A549 (cell line): ENCODE results near the gene SLC38A11.
"Not testable (repeated sequence)": the region's sequence is repeated elsewhere in the genome, so short reads cannot be mapped to it uniquely, and the experiment has no call there.

Experiments
- CTCF ChIP-seq: fragments of >200 bp; sonication (Bioruptor Twin); formaldehyde crosslinking; IDR thresholded peaks from 3 replicates; pipeline ENCODE4 v1.5.1; 2016
- ELK1 ChIP-seq: fragments of 150-350 bp; IDR thresholded peaks from 2 replicates; pipeline ENCODE4 v1.6.1; 2014; ENCODE audit warnings: low read depth, mild to moderate bottlenecking, low read length
- EP300 ChIP-seq, 2 experiments: fragments of >200 bp; sonication (Bioruptor Twin); formaldehyde crosslinking; IDR thresholded peaks; 2 replicates in 1 of 2; 3 replicates in 1 of 2; pipeline ENCODE4 v1.6.1; 2016 to 2017
- HDAC2 ChIP-seq: fragments of 200-600 bp; sonication (generic); IDR thresholded peaks from 2 replicates; pipeline ENCODE4 v1.6.1; 2016
- MAX ChIP-seq: IDR thresholded peaks from 2 replicates; pipeline ENCODE4 v1.6.1; 2012
- POLR2A ChIP-seq: IDR thresholded peaks from 2 replicates; pipeline ENCODE4 v1.6.1; 2012; ENCODE audit warnings: mild to moderate bottlenecking, low read length
- POLR2AphosphoS2 ChIP-seq: conservative IDR thresholded peaks from 2 replicates; pipeline ENCODE4 v1.6.1; 2012; ENCODE audit warnings: low read length, improper control_type of control experiment, inconsistent platforms
- RAD21 ChIP-seq, 2 experiments: fragments of >200 bp in 1 of 2; sonication (Bioruptor Twin) in 1 of 2; formaldehyde crosslinking in 1 of 2; IDR thresholded peaks in 1 of 2; conservative IDR thresholded peaks in 1 of 2; 2 replicates in 1 of 2; 3 replicates in 1 of 2; pipeline ENCODE4 v1.6.1; 2012 to 2018; ENCODE audit warnings: inconsistent platforms in 1 of 2
- RFX5 ChIP-seq: fragments of 450-650 bp; IDR thresholded peaks from 2 replicates; pipeline ENCODE4 v1.7.1; 2014; ENCODE audit warnings: antibody characterized with exemption, mild to moderate bottlenecking, moderate library complexity
- SMC3 ChIP-seq: fragments of >200 bp; sonication (Bioruptor Twin); formaldehyde crosslinking; IDR thresholded peaks from 3 replicates; pipeline ENCODE4 v1.6.1; 2018; ENCODE audit warnings: inconsistent platforms
- TF ChIP-seq, protein P1 (sequence below): IDR thresholded peaks from 2 replicates; pipeline ENCODE4 v1.6.1; 2012; ENCODE audit warnings: low read depth, borderline replicate concordance

- TF ChIP-seq EP300 (IDR thresholded peaks at IDR 0.05); MAX; HDAC2; POLR2A; CTCF; POLR2AphosphoS2; RAD21 (conservative IDR thresholded peaks at IDR 0.05 in 1 of 2, IDR thresholded peaks at IDR 0.05 in 1 of 2); RFX5; ELK1; SMC3: not testable (repeated sequence)
- TF ChIP-seq, protein P1, sequence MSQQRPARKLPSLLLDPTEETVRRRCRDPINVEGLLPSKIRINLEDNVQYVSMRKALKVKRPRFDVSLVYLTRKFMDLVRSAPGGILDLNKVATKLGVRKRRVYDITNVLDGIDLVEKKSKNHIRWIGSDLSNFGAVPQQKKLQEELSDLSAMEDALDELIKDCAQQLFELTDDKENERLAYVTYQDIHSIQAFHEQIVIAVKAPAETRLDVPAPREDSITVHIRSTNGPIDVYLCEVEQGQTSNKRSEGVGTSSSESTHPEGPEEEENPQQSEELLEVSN = not testable (repeated sequence)
Measured at GRCh38 chr2:164866381-164866780, 88.9 kb downstream of the SLC38A11 start.
